NCI-H1105 treated with DMSO at 0.1 percent for 48 hours (cell line): ENCODE measurements around the gene CCBE1.
A peak's percentile ranks its signal among the peaks of the same experiment; 100 is the strongest.

Source experiments
- DNase-seq: peaks from one replicate; lab custom pipeline; 2025; lab: John Stamatoyannopoulos, UW

The CCBE1 gene

DNA sequence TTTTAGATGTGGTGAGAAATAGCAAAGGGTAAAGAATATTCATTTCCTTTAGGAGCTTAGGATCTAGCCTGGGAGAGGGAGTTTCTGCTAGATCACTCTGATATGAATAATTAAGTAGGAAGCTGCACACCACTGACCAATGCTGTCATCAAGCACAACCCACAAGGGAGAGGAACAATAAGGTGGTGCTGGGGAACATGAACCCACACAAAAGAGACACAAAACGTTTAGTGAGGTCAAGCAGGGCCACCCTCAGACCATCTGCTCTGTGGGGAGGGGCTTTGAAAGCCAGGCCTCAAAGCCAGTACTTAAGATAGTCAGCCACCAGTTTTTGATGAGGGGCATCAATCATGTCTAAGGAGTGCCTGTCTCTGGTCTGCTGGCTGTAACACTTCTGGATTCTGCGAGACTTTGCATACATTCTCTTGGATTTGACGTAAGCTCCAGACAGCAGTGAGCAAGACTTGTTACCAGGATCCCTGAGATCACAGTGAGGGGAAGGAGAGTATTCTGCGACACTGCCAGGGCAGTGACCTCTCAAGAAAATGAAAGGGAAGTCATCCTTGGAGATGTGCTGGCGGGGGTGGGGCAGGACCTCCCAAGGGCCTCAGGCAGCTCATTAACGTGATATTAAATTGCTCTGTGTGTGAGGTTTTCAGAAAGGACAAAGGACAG lies 127.0 kb downstream of the CCBE1 start:
- no peak for DNase-seq

- no peak for DNase-seq
Observed at GRCh38 chr18:59569390-59569791, 127.8 kb downstream of the CCBE1 start.

DNA sequence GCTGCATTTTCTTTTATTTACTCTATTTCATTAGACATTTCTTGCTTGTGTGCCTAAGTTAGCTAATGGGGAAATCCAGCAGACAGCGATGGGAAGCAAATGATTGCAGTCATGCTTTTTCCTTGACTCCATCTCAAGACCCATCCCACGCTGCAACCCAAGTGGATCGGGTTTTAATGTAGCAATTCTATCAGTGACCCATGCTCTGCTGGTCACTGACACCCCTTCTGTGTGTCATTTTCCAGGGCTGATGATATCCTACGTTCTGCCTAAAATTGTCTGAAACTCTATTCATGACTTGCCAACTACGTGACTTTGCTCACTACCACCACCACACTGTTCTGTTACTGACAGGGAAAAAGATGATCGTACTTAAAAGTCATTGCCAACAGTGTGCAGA lies 129.8 kb downstream of the CCBE1 start:
- no peak for DNase-seq

DNA sequence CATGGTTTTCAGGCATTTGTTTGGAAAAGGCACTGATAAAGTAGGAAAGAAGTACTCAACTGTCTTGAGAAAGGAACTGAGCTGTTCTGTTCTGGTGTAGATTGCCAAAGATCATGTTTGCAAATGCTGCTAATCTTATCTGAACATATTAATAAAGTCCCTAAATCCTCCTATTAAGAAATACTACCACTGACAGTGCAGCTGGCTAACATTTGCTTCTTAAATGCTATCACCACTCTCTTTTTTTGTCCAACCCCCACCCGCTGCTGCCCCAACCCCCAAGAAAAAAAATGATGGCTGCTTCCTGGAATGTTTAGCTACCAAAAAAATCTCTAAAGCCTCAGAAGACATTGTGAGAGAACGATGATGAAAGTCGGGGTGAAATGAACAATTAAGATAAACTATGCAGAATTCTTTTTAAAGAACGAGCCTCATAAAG lies 130.7 kb downstream of the CCBE1 start:
- no peak for DNase-seq

DNA sequence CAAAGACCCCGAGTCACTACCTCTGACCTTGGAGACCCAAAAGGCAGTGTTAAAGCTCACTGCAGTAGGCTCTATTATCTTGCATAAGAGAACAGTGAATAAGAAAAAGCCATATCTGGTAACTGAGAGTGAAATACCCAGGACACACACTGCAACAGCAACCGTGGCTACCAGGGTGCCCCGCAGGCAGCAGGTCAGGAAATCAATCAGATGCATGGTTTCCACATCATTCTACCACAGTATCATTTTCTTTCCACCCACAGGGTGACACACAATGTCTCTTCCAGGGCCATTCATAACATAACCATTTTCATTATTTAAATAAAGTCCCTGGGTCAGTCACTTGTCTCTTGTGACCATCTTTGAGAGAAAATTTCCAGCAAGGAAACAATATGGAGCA lies 131.3 kb downstream of the CCBE1 start:
- DNase-seq, result no peak

- DNase-seq, result no peak
Observed at GRCh38 chr18:59564561-59564960, 132.7 kb downstream of the CCBE1 start.

- DNase-seq, result no peak
Observed at GRCh38 chr18:59563176-59563785, 133.9 kb downstream of the CCBE1 start.

DNA sequence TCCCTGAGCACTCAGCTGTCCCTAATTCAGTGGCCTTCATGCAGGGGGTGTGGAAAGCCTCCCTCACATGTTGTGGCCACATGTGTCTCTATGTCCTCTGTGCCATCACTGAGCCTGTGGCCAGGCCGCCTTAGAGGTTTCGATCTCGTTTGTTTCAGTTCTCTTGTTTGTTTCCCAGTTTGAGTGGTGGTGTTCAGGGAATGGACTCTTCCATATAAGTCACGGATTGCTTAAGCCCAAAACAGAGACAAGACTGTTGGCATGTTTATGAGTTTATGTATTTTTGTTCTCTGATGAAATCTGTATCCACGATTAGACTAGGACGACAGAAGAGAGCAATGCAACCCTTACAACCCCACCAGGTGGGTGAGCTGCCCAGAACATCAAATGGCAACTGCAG lies 134.5 kb downstream of the CCBE1 start:
- no peak for DNase-seq

DNA sequence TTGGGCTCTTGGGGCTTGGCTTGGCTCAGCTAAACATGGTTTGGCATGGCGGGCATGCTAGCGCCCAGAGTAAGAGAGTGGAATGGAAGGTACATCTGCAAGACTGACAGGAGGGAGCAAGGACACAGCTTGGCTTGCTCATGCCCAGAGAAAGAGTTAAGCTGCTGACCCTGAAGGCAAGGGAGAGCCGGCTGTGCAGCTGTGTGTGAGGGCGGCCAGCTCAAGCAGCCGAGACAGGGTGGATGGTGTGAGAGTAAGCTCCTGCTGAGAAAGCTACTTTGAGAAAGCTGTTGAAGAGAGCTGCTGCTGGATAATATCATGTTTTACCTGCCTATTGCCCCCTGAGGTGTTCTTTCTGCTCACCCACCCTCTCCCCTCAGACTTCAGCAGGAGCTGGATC lies 135.6 kb downstream of the CCBE1 start:
- DNase-seq, result no peak

DNA sequence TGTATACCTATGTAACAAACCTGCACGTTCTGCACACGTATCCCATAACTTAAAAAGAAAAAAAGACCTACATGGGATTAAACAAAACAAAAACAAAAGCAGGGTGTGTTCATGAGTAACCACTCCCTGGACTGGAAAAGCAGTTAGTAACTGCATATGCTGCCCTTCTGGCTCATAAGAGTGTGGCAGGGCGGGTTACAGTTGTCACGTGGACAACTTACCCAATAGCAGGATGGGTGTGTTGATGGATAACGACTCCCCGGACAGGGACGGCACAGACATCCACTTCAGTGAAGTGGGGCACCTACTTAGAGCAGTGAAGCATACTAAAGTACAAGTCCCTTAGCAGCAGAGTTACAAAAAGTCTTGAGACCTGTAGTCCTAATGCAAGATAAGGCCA lies 136.7 kb downstream of the CCBE1 start:
- DNase-seq, result no peak

GRCh38 chr18:59559528-59559927 lies 137.7 kb downstream of the CCBE1 start:
- DNase-seq, result no peak

- peak; percentile 56 for DNase-seq
Observed at GRCh38 chr18:59555995-59556659, 141.1 kb downstream of the CCBE1 start.

GRCh38 chr18:59554796-59555335 lies 142.4 kb downstream of the CCBE1 start:
- no peak for DNase-seq

- no peak for DNase-seq
Observed at GRCh38 chr18:59553273-59553870, 143.9 kb downstream of the CCBE1 start.

DNA sequence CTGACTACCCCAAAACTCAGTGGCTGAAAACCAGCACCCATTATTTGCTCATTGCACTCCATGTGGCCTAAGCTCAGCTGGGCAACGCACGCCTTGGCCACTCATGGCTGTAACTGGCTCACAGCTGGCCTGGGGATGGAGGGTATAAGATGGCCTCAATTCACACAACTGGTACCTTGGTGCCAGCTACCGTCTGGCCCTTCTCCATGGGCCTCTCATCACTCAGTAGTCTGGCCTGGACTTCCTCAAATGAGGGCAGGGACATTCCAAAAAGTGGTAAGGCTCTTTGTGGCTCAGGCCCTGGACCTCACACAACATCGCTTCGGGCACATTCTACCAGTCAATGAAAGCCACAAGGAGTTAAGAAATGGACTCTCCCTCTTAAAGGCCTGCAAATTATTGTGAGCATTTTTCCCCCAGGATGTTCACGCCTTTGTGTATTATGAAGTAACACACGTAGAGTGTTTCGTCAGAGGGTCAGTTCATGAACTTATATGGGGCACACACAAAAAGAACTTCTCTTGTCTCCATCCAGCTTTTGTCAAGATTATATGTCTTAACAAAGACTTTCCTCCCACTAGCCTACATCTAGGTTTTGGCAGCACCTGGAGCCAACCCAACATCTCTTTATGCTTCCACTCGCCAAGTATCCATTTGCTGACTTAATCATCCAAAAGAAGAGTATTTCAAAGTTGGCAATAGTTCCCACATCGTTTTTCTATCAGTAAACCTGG lies 145.2 kb downstream of the CCBE1 start:
- peak; percentile 13 for DNase-seq

GRCh38 chr18:59550174-59550516 lies 147.1 kb downstream of the CCBE1 start:
- DNase-seq, result no peak

GRCh38 chr18:59549503-59550173 lies 147.6 kb downstream of the CCBE1 start:
- DNase-seq, result peak; percentile 89

- no peak for DNase-seq
Observed at GRCh38 chr18:59547581-59548182, 149.5 kb downstream of the CCBE1 start.

- DNase-seq, result no peak
Observed at GRCh38 chr18:59546188-59546587, 151.0 kb downstream of the CCBE1 start.

- DNase-seq, result no peak
Observed at GRCh38 chr18:59540780-59541179, 156.4 kb downstream of the CCBE1 start.

GRCh38 chr18:59540346-59540745 lies 156.9 kb downstream of the CCBE1 start:
- DNase-seq, result no peak
